ENCODE data around the gene CLIP1. TPM values are rescaled to one million over a fixed set of nuclear protein-coding genes. Genes with fewer than 3 reads are reported as not detected.
A peak's percentile ranks its signal among the peaks of the same experiment; 100 is the strongest.

The CLIP1 gene
- polyA plus RNA-seq, 1 of the 3 experiments (the other 2 are of a cell fraction): 33.9 TPM

- TF ChIP-seq TCF12 (IDR thresholded peaks at IDR 0.05): peak; percentile 58
- TF ChIP-seq ZBTB33 (IDR thresholded peaks at IDR 0.05; ENCODE audit: borderline replicate concordance, low read depth): no peak
- H2AFZ ChIP-seq (ENCODE audit: low read depth): no peak overlapping the region
- peak; percentile 23 for DNase-seq
- H3K9me3 ChIP-seq: no peaks in the 10 kb centered on the region
- no peak overlapping the region for H3K4me3 ChIP-seq (ENCODE audit: low read depth in 2 of 2, low read length in 1 of 2)
- H3K9ac ChIP-seq: peak overlapping the region; percentile 18; the same call in 1 of the 2 replicates
- peaks cover 30% of the 10 kb centered on the region for H3F3A ChIP-seq (replicated peaks; ENCODE audit: insufficient read depth)
- H4K20me1 ChIP-seq (ENCODE audit: insufficient read depth): peaks cover 4% of the 10 kb centered on the region; the same call in 1 of the 2 replicates
- H3K4me2 ChIP-seq: no peak overlapping the region
- ChIA-PET CTCF (interaction anchor here (1.9 kb wide), 1 partner anchor 77 kb away, joined by 15 read pairs; no protein-coding TSS in a partner anchor), POLR2A (no interaction called here)
- peaks cover 93% of the 10 kb centered on the region for H3K79me2 ChIP-seq (ENCODE audit: insufficient read depth)
- H3K9me2 ChIP-seq: no peaks in the 10 kb centered on the region
- no peaks in the 10 kb centered on the region for H3K27me3 ChIP-seq (ENCODE audit: insufficient read depth)
- peaks cover 0 to 9% of the 10 kb centered on the region in 2 experiments for H3K36me3 ChIP-seq (replicated peaks in 1 of 2; ENCODE audit: control insufficient read depth in 1 of 2, insufficient read depth in 2 of 2, low read length in 1 of 2)
- peak overlapping the region in 1 of 2 experiments; percentile 70; a peak in 3 of 4 replicates for H3K27ac ChIP-seq (ENCODE audit: low read depth in 2 of 2, low read length in 1 of 2)
- 78% methylated on average over 13 of the region's 15 CpGs for WGBS (ENCODE audit: low lambda C conversion rate)
- peaks cover 7 to 14% of the 10 kb centered on the region in 2 experiments for H3K4me1 ChIP-seq (ENCODE audit: control insufficient read depth in 1 of 2, insufficient read depth in 2 of 2, low read depth in 1 of 2, low read length in 1 of 2)
Measured at GRCh38 chr12:122394626-122395194, 27.8 kb downstream of the CLIP1 start.

GRCh38 chr12:122393817-122394216, 28.7 kb downstream of the CLIP1 start:
- ChIA-PET POLR2A (no interaction called here), CTCF (no interaction called here)
- H3K9me2 ChIP-seq: no peaks in the 10 kb centered on the region
- peaks cover 0 to 9% of the 10 kb centered on the region in 2 experiments for H3K36me3 ChIP-seq (replicated peaks in 1 of 2; ENCODE audit: control insufficient read depth in 1 of 2, insufficient read depth in 2 of 2, low read length in 1 of 2)
- no peaks in the 10 kb centered on the region for H3K9me3 ChIP-seq
- no peaks in the 10 kb centered on the region for H3K27me3 ChIP-seq (ENCODE audit: insufficient read depth)
- TF ChIP-seq EZH2phosphoT487 (IDR thresholded peaks at IDR 0.05; ENCODE audit: borderline replicate concordance, low read depth) (no peak), FOSL2 (IDR thresholded peaks at IDR 0.05; ENCODE audit: borderline replicate concordance, low read depth) (no peak), CTCF (IDR thresholded peaks at IDR 0.05) (no peak)
- H3K4me2 ChIP-seq: no peak overlapping the region
- peaks cover 94% of the 10 kb centered on the region for H3K79me2 ChIP-seq (ENCODE audit: insufficient read depth)
- no peak overlapping the region for H3K27ac ChIP-seq (ENCODE audit: low read depth in 2 of 2, low read length in 1 of 2)
- no peak overlapping the region for H3K4me3 ChIP-seq (ENCODE audit: low read depth in 2 of 2, low read length in 1 of 2)
- no peak overlapping the region for H2AFZ ChIP-seq (ENCODE audit: low read depth)
- H3F3A ChIP-seq (replicated peaks; ENCODE audit: insufficient read depth): peaks cover 21% of the 10 kb centered on the region
- 90% methylated on average over 4 of the region's 4 CpGs for WGBS (ENCODE audit: low lambda C conversion rate)
- no peak for DNase-seq
- peaks cover 4% of the 10 kb centered on the region; the same call in 1 of the 2 replicates for H4K20me1 ChIP-seq (ENCODE audit: insufficient read depth)
- H3K9ac ChIP-seq: no peak overlapping the region
- peaks cover 3 to 5% of the 10 kb centered on the region in 2 experiments; a peak in 2 of 4 replicates for H3K4me1 ChIP-seq (ENCODE audit: control insufficient read depth in 1 of 2, insufficient read depth in 2 of 2, low read depth in 1 of 2, low read length in 1 of 2)

GRCh38 chr12:122392411-122392810, 30.1 kb downstream of the CLIP1 start:
- H3K27ac ChIP-seq (ENCODE audit: low read depth in 2 of 2, low read length in 1 of 2): no peak overlapping the region
- no peaks in the 10 kb centered on the region for H3K27me3 ChIP-seq (ENCODE audit: insufficient read depth)
- no peak for TF ChIP-seq NFIC (IDR thresholded peaks at IDR 0.05; ENCODE audit: borderline replicate concordance)
- no peak for TF ChIP-seq RXRA (IDR thresholded peaks at IDR 0.05; ENCODE audit: borderline replicate concordance, low read depth)
- TF ChIP-seq USF2 (IDR thresholded peaks at IDR 0.05; ENCODE audit: borderline replicate concordance, low read depth, low read length): no peak
- no peak for TF ChIP-seq USF1 (IDR thresholded peaks at IDR 0.05; ENCODE audit: borderline replicate concordance, low read depth)
- TF ChIP-seq RCOR1 (IDR thresholded peaks at IDR 0.05; ENCODE audit: low read length): no peak
- no peak for TF ChIP-seq RFX5 (IDR thresholded peaks at IDR 0.05; ENCODE audit: low read length)
- H3K79me2 ChIP-seq (ENCODE audit: insufficient read depth): peaks cover 87% of the 10 kb centered on the region
- WGBS (ENCODE audit: low lambda C conversion rate): 98% methylated on average over 5 of the region's 5 CpGs
- POLR2A ChIA-PET: no interaction called here
- H4K20me1 ChIP-seq (ENCODE audit: insufficient read depth): peaks cover 9% of the 10 kb centered on the region; the same call in 1 of the 2 replicates
- H3K4me3 ChIP-seq (ENCODE audit: low read depth in 2 of 2, low read length in 1 of 2): no peak overlapping the region
- H3K4me2 ChIP-seq: no peak overlapping the region
- H3K36me3 ChIP-seq (replicated peaks in 1 of 2; ENCODE audit: control insufficient read depth in 1 of 2, insufficient read depth in 2 of 2, low read length in 1 of 2): peaks cover 0 to 5% of the 10 kb centered on the region in 2 experiments
- H3K9me3 ChIP-seq: no peaks in the 10 kb centered on the region
- H3K9me2 ChIP-seq: no peaks in the 10 kb centered on the region
- H3K4me1 ChIP-seq (ENCODE audit: control insufficient read depth in 1 of 2, insufficient read depth in 2 of 2, low read depth in 1 of 2, low read length in 1 of 2): peaks cover 3 to 5% of the 10 kb centered on the region in 2 experiments; a peak in 2 of 4 replicates
- no peak overlapping the region for H3K9ac ChIP-seq
- H3F3A ChIP-seq (replicated peaks; ENCODE audit: insufficient read depth): peaks cover 20% of the 10 kb centered on the region
- no peak overlapping the region for H2AFZ ChIP-seq (ENCODE audit: low read depth)
- DNase-seq: no peak
- CTCF ChIA-PET: no interaction called here
